Mesendoderm (in vitro differentiated cells): Measurements from ENCODE around the gene EPHB4.

ENCODE experiments used
- DNase-seq: peaks from one replicate; pipeline ENCODE4 v3.0.0; 2013
- H2AK5ac ChIP-seq: 2 replicates; pipeline ENCODE4 v1.6.1; 2013; ENCODE audit warnings: low read length, inconsistent platforms
- H2BK120ac ChIP-seq: 2 replicates; pipeline ENCODE4 v1.6.1; 2013; ENCODE audit warnings: low read depth, mild to moderate bottlenecking, low read length, moderate library complexity, mixed read lengths
- H2BK15ac ChIP-seq: replicated peaks from 2 replicates; pipeline ENCODE4 v1.6.1; 2013; ENCODE audit warnings: low read depth, mild to moderate bottlenecking, moderate library complexity
- H2BK5ac ChIP-seq: 2 replicates; pipeline ENCODE4 v1.6.1; 2013; ENCODE audit warnings: low read length, inconsistent platforms
- H3K18ac ChIP-seq: 2 replicates; pipeline ENCODE4 v1.6.1; 2013; ENCODE audit warnings: mild to moderate bottlenecking, low read length, mixed read lengths
- H3K23ac ChIP-seq: one replicate; pipeline ENCODE4 v1.6.1; 2013; ENCODE audit warnings: low read length
- H3K27ac ChIP-seq: 2 replicates; pipeline ENCODE4 v1.5.1; 2013; ENCODE audit warnings: low read depth, mild to moderate bottlenecking, inconsistent platforms, low read length, moderate library complexity
- H3K27me3 ChIP-seq: 2 replicates; pipeline ENCODE4 v1.6.1; 2013; ENCODE audit warnings: low read length, control low read depth, mild to moderate bottlenecking, inconsistent platforms; ENCODE audit not compliant: insufficient read depth, poor library complexity
- H3K36me3 ChIP-seq: 2 replicates; pipeline ENCODE4 v1.6.1; 2013; ENCODE audit warnings: low read length, inconsistent platforms; ENCODE audit not compliant: control insufficient read depth, insufficient read depth
- H3K4ac ChIP-seq: one replicate; pipeline ENCODE4 v1.6.1; 2013; ENCODE audit warnings: low read depth, mild to moderate bottlenecking, low read length, moderate library complexity
- H3K4me1 ChIP-seq: 2 replicates; pipeline ENCODE4 v1.6.1; 2013; ENCODE audit warnings: low read depth, low read length, inconsistent platforms; ENCODE audit not compliant: control insufficient read depth
- H3K4me2 ChIP-seq: 2 replicates; pipeline ENCODE4 v1.6.1; 2013; ENCODE audit warnings: low read length
- H3K4me3 ChIP-seq: 2 replicates; pipeline ENCODE4 v1.5.1; 2013; ENCODE audit warnings: mild to moderate bottlenecking, low read length
- H3K56ac ChIP-seq: one replicate; pipeline ENCODE4 v1.6.1; 2013; ENCODE audit warnings: low read length
- H3K79me1 ChIP-seq: 2 replicates; pipeline ENCODE4 v1.6.1; 2013; ENCODE audit warnings: low read length, inconsistent platforms
- H3K79me2 ChIP-seq: 2 replicates; pipeline ENCODE4 v1.6.1; 2013; ENCODE audit warnings: mild to moderate bottlenecking, low read length; ENCODE audit not compliant: control insufficient read depth, insufficient read depth
- H3K9ac ChIP-seq: 2 replicates; pipeline ENCODE4 v1.6.1; 2013; ENCODE audit warnings: low read length, inconsistent platforms
- H4K5ac ChIP-seq: one replicate; pipeline ENCODE4 v1.6.1; 2013; ENCODE audit warnings: low read length
- H4K8ac ChIP-seq: one replicate; pipeline ENCODE4 v1.6.1; 2013; ENCODE audit warnings: low read depth, mild to moderate bottlenecking, control low read depth, low read length, moderate library complexity
- WGBS: extraction: QIAGEN DNeasy Blood & Tissue Kit; methylation state at CpG from one replicate; pipeline ENCODE4 v1.1.7; 2013; ENCODE audit warnings: low lambda C conversion rate, missing lambda C conversion rate; ENCODE audit not compliant: insufficient coverage; ENCODE audit errors: extremely low coverage; 5-methylcytosine and 5-hydroxymethylcytosine counted together

Gene EPHB4

GRCh38 chr7:100825751-100826513, 1.4 kb downstream of the EPHB4 start:
- WGBS = no CpG with 5 or more reads among the region's 17 CpGs
- H3K79me2 ChIP-seq = peaks cover 43% of the 10 kb centered on the region
- peak overlapping the region; percentile 97 for H3K4me3 ChIP-seq
- H3K4me2 ChIP-seq = peak overlapping the region; percentile 87
- no peak overlapping the region for H2AK5ac ChIP-seq
- H3K23ac ChIP-seq = no peak overlapping the region
- H3K79me1 ChIP-seq = peaks cover 27% of the 10 kb centered on the region
- H3K36me3 ChIP-seq = peaks cover 21% of the 10 kb centered on the region
- peak overlapping the region; percentile 94 for H3K18ac ChIP-seq
- no peak overlapping the region for H2BK5ac ChIP-seq
- H3K27me3 ChIP-seq = no peaks in the 10 kb centered on the region
- H3K27ac ChIP-seq = no peak overlapping the region
- no peak overlapping the region for H3K4ac ChIP-seq
- H3K9ac ChIP-seq = peak overlapping the region; percentile 86
- peaks cover 2% of the 10 kb centered on the region for H3K4me1 ChIP-seq
- DNase-seq = peak; percentile 37
- H2BK120ac ChIP-seq = no peak overlapping the region
- peak overlapping the region; percentile 88 for H3K56ac ChIP-seq
- H2BK15ac ChIP-seq = no peak overlapping the region
- H4K5ac ChIP-seq = no peak overlapping the region
- no peak overlapping the region for H4K8ac ChIP-seq

GRCh38 chr7:100825215-100825671, 2.1 kb downstream of the EPHB4 start:
- Histone ChIP-seq H3K9ac (peak overlapping the region; percentile 86), H3K4me2 (peak overlapping the region; percentile 87), H3K4me1 (peaks cover 2% of the 10 kb centered on the region), H3K56ac (peak overlapping the region; percentile 88), H3K79me2 (peaks cover 43% of the 10 kb centered on the region), H2BK120ac (no peak overlapping the region), H3K23ac (peak overlapping the region; percentile 80), H2BK5ac (no peak overlapping the region), H4K8ac (no peak overlapping the region), H3K79me1 (peaks cover 27% of the 10 kb centered on the region), H2AK5ac (no peak overlapping the region), H2BK15ac (no peak overlapping the region), H4K5ac (no peak overlapping the region), H3K27ac (no peak overlapping the region), H3K27me3 (no peaks in the 10 kb centered on the region), H3K4ac (no peak overlapping the region), H3K18ac (no peak overlapping the region), H3K4me3 (peak overlapping the region; percentile 97), H3K36me3 (peaks cover 25% of the 10 kb centered on the region)
- no CpG with 5 or more reads among the region's 16 CpGs for WGBS
- DNase-seq = peak; percentile 59

- Histone ChIP-seq H3K27me3 (no peaks in the 10 kb centered on the region), H3K27ac (no peak overlapping the region), H3K79me2 (peaks cover 43% of the 10 kb centered on the region), H3K4me2 (peak overlapping the region; percentile 87), H3K18ac (no peak overlapping the region), H3K9ac (peak overlapping the region; percentile 86), H2BK5ac (no peak overlapping the region), H4K5ac (no peak overlapping the region), H3K79me1 (peaks cover 29% of the 10 kb centered on the region), H3K4me1 (peaks cover 2% of the 10 kb centered on the region), H3K4ac (no peak overlapping the region), H3K56ac (peak overlapping the region; percentile 88), H2BK120ac (no peak overlapping the region), H3K4me3 (peak overlapping the region; percentile 97), H3K23ac (peak overlapping the region; percentile 80), H2AK5ac (no peak overlapping the region), H4K8ac (no peak overlapping the region), H3K36me3 (peaks cover 31% of the 10 kb centered on the region), H2BK15ac (no peak overlapping the region)
- no peak for DNase-seq
- no CpG with 5 or more reads among the region's 18 CpGs for WGBS
Observed at GRCh38 chr7:100824499-100825214, 2.7 kb downstream of the EPHB4 start.

- Histone ChIP-seq H3K27ac (no peak overlapping the region), H2AK5ac (no peak overlapping the region), H3K9ac (no peak overlapping the region), H3K4me2 (no peak overlapping the region), H3K27me3 (no peaks in the 10 kb centered on the region), H3K4me3 (no peak overlapping the region), H3K79me1 (peaks cover 31% of the 10 kb centered on the region), H3K56ac (no peak overlapping the region), H4K5ac (no peak overlapping the region), H3K79me2 (peaks cover 43% of the 10 kb centered on the region), H2BK120ac (no peak overlapping the region), H2BK5ac (no peak overlapping the region), H3K23ac (no peak overlapping the region), H4K8ac (no peak overlapping the region), H3K18ac (no peak overlapping the region), H3K36me3 (peaks cover 35% of the 10 kb centered on the region), H3K4me1 (peaks cover 2% of the 10 kb centered on the region), H2BK15ac (no peak overlapping the region), H3K4ac (no peak overlapping the region)
- WGBS = no CpG with 5 or more reads among the region's 31 CpGs
- DNase-seq = no peak
Observed at GRCh38 chr7:100823534-100823933, 3.8 kb downstream of the EPHB4 start.

- DNase-seq = no peak
- H3K79me2 ChIP-seq = peaks cover 43% of the 10 kb centered on the region
- H4K5ac ChIP-seq = no peak overlapping the region
- H3K4me2 ChIP-seq = no peak overlapping the region
- peaks cover 31% of the 10 kb centered on the region for H3K79me1 ChIP-seq
- H3K23ac ChIP-seq = no peak overlapping the region
- WGBS = no CpG with 5 or more reads among the region's 7 CpGs
- no peaks in the 10 kb centered on the region for H3K27me3 ChIP-seq
- H2BK120ac ChIP-seq = no peak overlapping the region
- H4K8ac ChIP-seq = no peak overlapping the region
- no peak overlapping the region for H2BK5ac ChIP-seq
- peaks cover 2% of the 10 kb centered on the region for H3K4me1 ChIP-seq
- no peak overlapping the region for H3K9ac ChIP-seq
- H3K36me3 ChIP-seq = peaks cover 36% of the 10 kb centered on the region
- no peak overlapping the region for H2BK15ac ChIP-seq
- no peak overlapping the region for H3K27ac ChIP-seq
- H3K18ac ChIP-seq = no peak overlapping the region
- H2AK5ac ChIP-seq = no peak overlapping the region
- H3K56ac ChIP-seq = no peak overlapping the region
- H3K4me3 ChIP-seq = no peak overlapping the region
- H3K4ac ChIP-seq = no peak overlapping the region
Observed at GRCh38 chr7:100823140-100823525, 4.2 kb downstream of the EPHB4 start.
